ENCODE results near the gene TTC39A.

- TF ChIP-seq CTCF (IDR thresholded peaks at IDR 0.05) (no peak), POLR2AphosphoS5 (IDR thresholded peaks at IDR 0.05; ENCODE audit: low read depth, low read length) (no peak), SIN3A (IDR thresholded peaks at IDR 0.05; ENCODE audit: borderline replicate concordance, insufficient read depth, low read depth, low read length) (no peak), REST (IDR thresholded peaks at IDR 0.05; ENCODE audit: insufficient read depth in 1 of 2, low read depth in 2 of 2, low read length in 1 of 2) (no peak)
These were observed 35.7 kb downstream of the TTC39A start for GRCh38 chr1:51294566-51295184.

Data from Panc1 (cell line).